HepG2 (cell line): ENCODE measurements around the gene NEURL2. TPM values are rescaled to one million over a fixed set of nuclear protein-coding genes. Genes with fewer than 3 reads are reported as not detected.

Experiments
- AHDC1 ChIP-seq: sonication (generic); formaldehyde crosslinking; IDR thresholded peaks from 2 replicates; pipeline ENCODE4 v1.5.1; 2020; ENCODE audit warnings: mild to moderate bottlenecking, missing genetic modification reagents, borderline replicate concordance
- ARID4A ChIP-seq: sonication (generic); formaldehyde crosslinking; IDR thresholded peaks from 2 replicates; pipeline ENCODE4 v1.5.0; 2020; ENCODE audit warnings: mild to moderate bottlenecking, missing genetic modification reagents, borderline replicate concordance
- FLYWCH1 ChIP-seq: sonication (generic); formaldehyde crosslinking; IDR thresholded peaks from 2 replicates; pipeline ENCODE4 v1.8.1; 2023; ENCODE audit warnings: mild to moderate bottlenecking, missing genetic modification reagents
- GATAD1 ChIP-seq: IDR thresholded peaks from 2 replicates; pipeline ENCODE4 v1.6.1; 2016; ENCODE audit warnings: missing genetic modification reagents, missing compliant biosample characterization
- HOMEZ ChIP-seq: IDR thresholded peaks from 2 replicates; pipeline ENCODE4 v1.6.1; 2016; ENCODE audit warnings: low read depth
- PHF21A ChIP-seq: sonication (generic); formaldehyde crosslinking; IDR thresholded peaks from 2 replicates; pipeline ENCODE4 v1.5.0; 2020; ENCODE audit warnings: mild to moderate bottlenecking, missing genetic modification reagents
- PTBP1 ChIP-seq: fragments of 200-400 bp; formaldehyde crosslinking; IDR thresholded peaks from 2 replicates; pipeline ENCODE4 v1.6.1; 2018; ENCODE audit warnings: low read length, low read depth; ENCODE audit not compliant: poor library complexity, severe bottlenecking
- RNF219 ChIP-seq: sonication (generic); formaldehyde crosslinking; IDR thresholded peaks from 2 replicates; pipeline ENCODE4 v1.5.0; 2020; ENCODE audit warnings: mild to moderate bottlenecking, missing genetic modification reagents
- SPEN ChIP-seq: sonication (generic); formaldehyde crosslinking; IDR thresholded peaks from 2 replicates; pipeline ENCODE4 v1.5.1; 2020; ENCODE audit warnings: low read depth, mild to moderate bottlenecking, missing genetic modification reagents
- ZNF788 ChIP-seq: sonication (generic); formaldehyde crosslinking; IDR thresholded peaks from 2 replicates; pipeline ENCODE4 v1.5.0; 2020; ENCODE audit warnings: mild to moderate bottlenecking, missing genetic modification reagents, borderline replicate concordance
- ZSCAN5A ChIP-seq: sonication (generic); formaldehyde crosslinking; IDR thresholded peaks from 2 replicates; pipeline ENCODE4 v1.8.0; 2022; ENCODE audit warnings: mild to moderate bottlenecking, missing genetic modification reagents, borderline replicate concordance
- polyA plus RNA-seq, 8 experiments: library from polyadenylated mRNA; depleted of rRNA in 3 of 8; stranded (reverse) in 7 of 8; unstranded in 1 of 8; fragments of >200 nt; fragmentation: Illumina TruSeq in 4 of 8; extraction: Trizol in 4 of 8; gene quantifications; 2 replicates each; pipeline versions ENCODE4 v1.2.1 to v1.2.3, GENCODE V29; 2011 to 2016; ENCODE audit warnings: low read depth in 4 of 8, missing spikeins in 1 of 8, mixed read lengths in 1 of 8; ENCODE audit not compliant: insufficient read depth in 1 of 8
- total RNA-seq, 5 experiments: library from RNA; depleted of rRNA; stranded (reverse); fragments of >200 nt; fragmentation: Illumina TruSeq; extraction: Trizol; gene quantifications; 2 replicates each; pipeline ENCODE4 v1.2.3, GENCODE V29; 2016; ENCODE audit warnings: low read depth in 1 of 5

The NEURL2 gene
- total and polyA plus RNA-seq, 2 of the 13 experiments (the other 11 are each of a cell fraction or from before 2014, with no cell fraction given), result 7.2 to 9.7 TPM

- no peak for TF ChIP-seq RNF219 (CRISPR knock-in tag)
- no peak for TF ChIP-seq PTBP1
- TF ChIP-seq SPEN (CRISPR knock-in tag), result peak; percentile 50; the same call in 1 of the 2 replicates
- TF ChIP-seq PHF21A, result no peak
- TF ChIP-seq HOMEZ (CRISPR knock-in tag), result no peak
- no peak for TF ChIP-seq FLYWCH1 (CRISPR knock-in tag)
- TF ChIP-seq ZNF788, result peak; percentile 10; the same call in 1 of the 2 replicates
- TF ChIP-seq GATAD1 (CRISPR knock-in tag), result 0 out of 2 replicates have a peak, but pooled peaks have one; percentile 22
- TF ChIP-seq AHDC1, result peak; percentile 60; the same call in 1 of the 2 replicates
- TF ChIP-seq ARID4A, result peak; percentile 67; the same call in 1 of the 2 replicates
- TF ChIP-seq ZSCAN5A (CRISPR knock-in tag), result no peak
Measured at GRCh38 chr20:45919542-45920399, 28.8 kb upstream of the NEURL2 start (continued).
